NCI-H748 treated with DMSO at 0.1 percent for 48 hours (cell line): ENCODE data around the gene HAUS1.
"Not testable (repeated sequence)": the region's sequence is repeated elsewhere in the genome, so short reads cannot be mapped to it uniquely, and the experiment has no call there.

Source experiments
- DNase-seq: peaks from one replicate; lab custom pipeline; 2025; lab: John Stamatoyannopoulos, UW

HAUS1 gene

DNA sequence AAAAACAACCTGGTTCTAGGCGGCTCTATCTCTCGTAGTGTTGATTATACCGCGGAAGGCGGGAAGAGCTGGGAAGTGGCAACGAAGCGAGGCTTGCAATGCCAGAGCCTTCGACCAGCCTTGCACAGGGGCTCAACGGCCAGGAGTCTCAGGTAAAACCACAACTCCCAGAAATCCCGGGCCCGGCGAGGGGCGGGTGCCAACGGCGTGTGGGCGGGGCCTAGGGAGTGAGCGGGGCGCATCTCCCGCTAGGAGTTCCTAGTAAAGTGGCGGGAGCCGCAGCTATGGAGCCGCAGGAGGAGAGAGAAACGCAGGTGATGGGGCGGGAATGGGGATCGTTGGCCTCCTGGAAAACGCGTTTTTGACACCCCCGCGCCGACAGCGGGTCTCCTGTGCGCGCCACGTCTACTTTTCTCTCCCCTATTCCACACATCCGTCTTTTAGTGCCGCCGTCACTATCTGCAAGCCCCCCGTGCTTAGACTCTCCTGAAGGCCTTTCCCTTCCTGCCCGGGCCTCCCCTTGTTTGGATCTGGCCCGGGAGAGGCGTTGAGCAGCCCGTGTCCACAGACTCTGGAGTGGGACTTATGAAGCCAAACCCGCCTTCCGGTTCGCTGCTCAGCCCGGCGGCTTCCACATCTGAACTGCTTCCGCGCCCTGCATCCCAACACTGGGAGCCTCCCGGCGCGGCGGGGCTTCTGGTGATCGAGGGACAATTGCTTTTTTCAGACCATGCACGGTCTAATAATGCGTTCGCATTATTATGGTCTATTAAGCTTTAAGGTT, at the start of gene HAUS1:
TSS of gene HAUS1 (plus strand) at position 258 of the 784 bp plus-strand sequence. CDS start at position 285, 27 bp downstream.
- DNase-seq: peak; percentile 91

DNA sequence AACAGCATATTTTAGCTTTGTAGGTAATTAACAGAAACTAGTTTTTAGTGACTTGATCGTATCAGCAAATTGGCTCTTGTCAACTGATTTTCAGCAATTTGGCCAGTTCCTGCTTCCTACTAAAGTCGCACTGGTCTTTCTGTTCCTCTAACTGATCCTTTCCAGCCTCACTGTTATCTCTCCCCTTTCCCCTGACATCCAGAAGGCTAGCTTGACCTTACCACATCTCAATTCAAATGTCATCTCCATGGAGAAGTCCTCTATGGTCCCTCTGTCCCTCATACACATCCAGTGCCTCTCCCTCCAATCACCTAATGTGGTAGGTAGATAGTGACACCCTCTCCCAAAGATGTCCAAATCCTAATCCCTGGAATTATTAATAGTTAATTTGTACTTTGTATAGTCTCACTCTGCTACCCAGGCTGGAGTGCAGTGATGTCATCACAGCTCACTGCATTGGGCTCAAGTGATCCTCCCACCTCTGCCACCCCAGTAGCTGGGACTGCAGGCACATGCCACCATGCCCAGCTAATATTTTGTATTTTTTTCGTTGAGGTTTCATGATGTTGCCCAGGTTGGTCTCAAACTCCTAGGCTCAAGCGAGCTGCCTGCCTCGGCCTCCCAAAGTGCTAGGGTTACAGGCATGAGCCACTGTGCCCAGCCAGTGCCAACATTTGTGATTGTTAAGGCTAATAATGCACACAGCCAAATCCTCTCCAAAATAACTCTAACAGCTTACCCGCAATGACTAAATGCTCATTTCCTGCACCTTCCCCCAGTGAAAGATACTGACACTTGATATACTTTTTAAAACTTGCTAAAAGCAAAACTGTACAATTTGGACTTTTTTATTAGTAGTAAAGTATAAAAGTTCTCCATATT, 49.0 kb upstream of the HAUS1 start:
- no peak for DNase-seq

DNA sequence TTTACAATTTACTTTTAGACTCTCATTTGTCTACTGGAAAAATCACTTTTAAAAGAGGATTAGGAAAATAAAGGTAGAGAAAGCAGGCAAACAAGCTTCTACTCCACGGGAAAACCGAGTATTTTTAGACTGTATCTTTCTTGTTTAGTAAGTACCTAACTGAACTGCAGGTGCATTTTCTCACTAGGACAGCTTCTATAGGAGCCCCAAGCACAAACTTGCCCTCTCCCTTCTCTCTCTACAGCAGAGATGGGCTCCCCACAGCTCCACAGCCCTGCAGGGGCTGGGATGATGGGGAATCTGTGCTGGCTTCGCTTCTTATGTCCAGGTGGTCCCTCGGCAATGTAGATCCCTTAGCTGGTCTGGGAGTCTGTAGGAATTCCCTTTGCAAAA, 48.4 kb upstream of the HAUS1 start:
- DNase-seq: no peak

- DNase-seq: no peak
Measured at GRCh38 chr18:46060359-46060841, 43.8 kb upstream of the HAUS1 start.

GRCh38 chr18:46061387-46061786, 42.8 kb upstream of the HAUS1 start:
- DNase-seq: no peak

DNA sequence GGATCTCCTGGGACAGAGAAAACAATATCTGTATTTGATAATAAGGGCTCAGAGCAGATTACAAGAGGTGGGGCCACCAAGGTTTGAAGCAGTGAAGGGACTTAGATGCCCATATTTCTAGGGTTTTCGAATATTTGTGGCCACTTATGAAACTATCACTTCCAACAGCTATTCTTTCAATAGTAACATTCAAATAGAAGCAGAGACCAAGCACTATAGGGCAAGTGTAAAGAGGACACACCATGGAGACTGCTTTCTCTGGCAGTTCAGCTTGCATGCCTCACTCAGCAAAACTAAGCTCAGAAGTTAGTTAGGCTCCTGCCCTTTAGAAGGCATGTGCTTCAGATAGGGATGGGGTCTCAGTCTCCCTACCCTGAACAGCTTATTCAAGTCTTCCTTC, 42.4 kb upstream of the HAUS1 start:
- no peak for DNase-seq

- no peak for DNase-seq
Measured at GRCh38 chr18:46062781-46063180, 41.4 kb upstream of the HAUS1 start.

GRCh38 chr18:46067438-46068007, 36.7 kb upstream of the HAUS1 start:
- DNase-seq: no peak

GRCh38 chr18:46068763-46069162, 35.4 kb upstream of the HAUS1 start:
- no peak for DNase-seq

DNA sequence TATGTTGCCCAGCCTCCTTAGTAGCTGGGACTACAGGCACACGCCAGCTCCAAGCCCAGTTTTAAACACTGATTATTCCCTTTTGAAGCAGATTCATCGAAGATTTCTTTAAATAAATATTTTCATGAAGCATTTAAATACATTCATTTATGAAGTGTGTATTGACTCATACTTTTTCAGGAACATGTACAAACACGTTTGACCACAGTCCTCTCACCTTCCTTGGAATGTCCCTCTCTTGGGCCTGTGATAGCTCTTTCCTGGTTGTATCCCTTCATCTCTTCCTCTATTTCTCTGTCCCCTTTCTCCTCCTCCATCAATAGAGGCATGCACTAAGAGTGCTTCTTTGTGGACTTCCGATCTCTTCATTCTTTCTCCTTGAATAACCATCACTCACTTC, 34.7 kb upstream of the HAUS1 start:
- DNase-seq: no peak

- DNase-seq: no peak
Measured at GRCh38 chr18:46070232-46070631, 34.0 kb upstream of the HAUS1 start.

- no peak for DNase-seq
Measured at GRCh38 chr18:46070815-46071652, 33.2 kb upstream of the HAUS1 start.

DNA sequence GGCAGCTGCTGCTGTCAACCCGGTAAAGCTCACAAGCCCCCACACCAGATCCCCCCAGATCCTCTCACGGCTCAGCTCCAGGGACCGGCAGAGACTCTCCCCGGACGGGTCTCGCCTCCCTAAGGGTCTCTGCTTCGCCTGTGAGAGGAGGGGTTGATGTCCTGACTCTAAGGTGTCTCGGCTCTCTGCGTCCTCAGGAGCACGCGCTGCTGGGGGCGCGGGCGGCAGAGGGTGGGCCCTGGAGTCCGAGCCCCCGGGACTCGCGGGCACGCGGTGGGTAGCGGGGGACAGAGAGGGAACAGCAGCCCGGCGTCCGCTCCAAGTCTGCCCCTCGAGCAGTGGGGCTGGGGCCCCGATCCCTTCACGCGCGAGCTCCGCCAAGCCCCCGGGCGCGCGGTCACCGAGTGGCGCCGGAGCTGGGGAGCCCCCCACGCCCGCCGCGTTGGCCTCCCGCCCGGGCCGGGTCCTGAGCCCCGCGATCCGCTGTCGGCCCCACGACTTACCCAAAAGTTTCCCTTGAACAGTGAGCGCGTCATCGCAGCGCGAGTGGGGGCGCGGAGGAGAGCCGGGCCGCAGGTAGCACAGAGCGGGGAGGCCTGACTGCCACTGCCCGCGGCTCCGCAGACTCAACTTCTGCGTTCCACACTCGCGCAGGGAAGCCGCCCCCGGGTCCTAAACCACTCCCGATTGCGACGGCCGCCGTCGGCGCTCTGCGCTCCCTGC, 32.4 kb upstream of the HAUS1 start, which contains the start of gene PSTPIP2:
TSS of gene PSTPIP2 (minus strand) at position 608 of the 723 bp plus-strand sequence. CDS start at position 536, 72 bp downstream.
- DNase-seq: peak; percentile 18

DNA sequence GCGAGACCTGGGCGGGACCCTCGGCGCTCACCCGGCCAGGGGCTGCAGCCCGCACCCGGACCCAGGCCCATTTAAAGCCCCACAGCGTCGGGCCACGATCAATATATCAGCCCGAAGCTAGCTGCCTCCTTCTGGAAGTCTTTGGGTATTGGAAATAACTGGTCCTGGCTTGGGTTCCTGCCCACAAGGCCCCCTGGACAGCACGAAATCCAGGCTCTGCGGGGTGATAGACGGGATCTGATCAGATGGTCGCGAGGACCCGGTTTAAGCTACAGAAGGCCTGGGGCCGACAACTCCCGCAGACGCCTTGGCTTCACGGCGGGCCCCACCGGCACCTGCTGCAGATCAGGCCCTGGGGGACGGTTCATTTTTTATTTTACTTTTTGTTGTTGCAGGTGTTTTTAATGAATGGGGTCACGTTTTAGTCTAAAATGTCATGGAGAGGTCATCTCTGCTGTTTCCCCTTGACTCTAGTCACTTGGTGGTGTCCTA, 31.8 kb upstream of the HAUS1 start:
- no peak for DNase-seq

DNA sequence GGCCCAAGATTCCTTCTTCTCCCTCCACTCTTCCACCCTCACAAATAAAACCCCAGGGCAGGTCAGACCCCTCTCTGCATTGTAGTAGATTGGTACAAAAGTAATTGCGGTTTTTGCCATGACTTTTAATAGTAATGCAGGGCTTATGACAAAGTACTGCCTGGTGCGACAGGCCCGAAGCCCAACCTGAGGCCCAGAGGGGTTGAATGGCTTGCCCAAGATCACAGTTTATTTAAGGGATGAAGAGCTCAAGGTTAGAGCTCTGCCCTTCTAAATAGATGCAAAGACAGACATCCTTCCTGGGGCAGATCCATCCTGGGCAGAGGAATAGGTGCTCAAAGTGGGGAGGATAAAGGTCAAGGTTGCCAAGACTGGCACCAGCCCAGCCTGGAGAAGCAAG, 31.2 kb upstream of the HAUS1 start:
- DNase-seq: no peak

- peak; percentile 57 for DNase-seq
Measured at GRCh38 chr18:46073474-46074331, 30.5 kb upstream of the HAUS1 start.

GRCh38 chr18:46079336-46079735, 24.8 kb upstream of the HAUS1 start:
- DNase-seq: no peak

- no peak for DNase-seq
Measured at GRCh38 chr18:46080156-46080555, 24.0 kb upstream of the HAUS1 start.

DNA sequence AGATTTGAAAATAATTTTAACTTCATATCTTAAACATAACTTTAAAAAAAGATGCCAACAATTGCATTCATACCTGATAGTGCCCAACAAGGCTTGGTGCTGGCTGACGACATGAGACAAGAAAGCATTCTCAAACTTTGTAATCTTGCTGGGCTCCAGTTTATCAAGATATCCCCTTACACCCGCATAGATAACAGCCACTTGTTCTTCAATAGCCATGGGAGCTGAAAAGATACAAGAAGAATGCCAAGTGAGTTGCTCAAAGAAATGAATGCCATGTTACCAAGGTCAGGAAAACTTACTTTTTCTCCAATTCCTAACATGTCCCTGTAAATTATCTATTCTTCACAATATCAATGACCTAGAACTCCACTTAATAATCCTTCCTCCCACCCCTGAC, 19.8 kb upstream of the HAUS1 start:
- no peak for DNase-seq

DNA sequence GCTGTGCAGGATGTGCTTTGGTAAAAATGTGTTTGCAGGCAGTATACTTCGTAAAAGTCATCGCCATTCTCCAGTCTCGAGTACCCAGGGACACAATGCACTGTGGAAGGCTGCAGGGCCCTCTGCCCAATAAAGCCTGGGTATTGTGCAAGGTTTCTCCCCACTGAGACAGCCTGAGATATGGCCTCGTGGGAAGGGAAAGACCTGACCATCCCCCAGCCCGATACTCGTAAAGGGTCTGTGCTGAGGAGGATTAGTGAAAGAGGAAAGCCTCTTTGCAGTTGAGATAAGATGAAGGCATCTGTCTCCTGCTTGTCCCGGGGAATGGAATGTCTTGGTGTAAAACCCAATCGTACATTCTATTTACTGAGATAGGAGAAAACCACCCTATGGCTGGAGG, 15.7 kb upstream of the HAUS1 start:
- not testable (repeated sequence) for DNase-seq
